WTC11 (cell line): Measurements from ENCODE around the gene USP21.

Experiments
- CTCF ChIP-seq: fragments of 200-600 bp; IDR thresholded peaks from 2 replicates; pipeline ENCODE4 v1.8.0; 2022; ENCODE audit warnings: antibody characterized with exemption
- FOXJ3 ChIP-seq: sonication (generic); formaldehyde crosslinking; IDR thresholded peaks from 2 replicates; pipeline ENCODE4 v1.9.0; 2021; ENCODE audit warnings: missing genetic modification reagents, mild to moderate bottlenecking, borderline replicate concordance
- HMGXB4 ChIP-seq: sonication (generic); formaldehyde crosslinking; IDR thresholded peaks from 2 replicates; pipeline ENCODE4 v1.8.1; 2023; ENCODE audit warnings: mild to moderate bottlenecking, moderate library complexity, missing genetic modification reagents
- KAT7 ChIP-seq: sonication (generic); formaldehyde crosslinking; IDR thresholded peaks from 2 replicates; pipeline ENCODE4 v1.8.1; 2023; ENCODE audit warnings: missing genetic modification reagents, mild to moderate bottlenecking, borderline replicate concordance
- MAX ChIP-seq: sonication (generic); formaldehyde crosslinking; IDR thresholded peaks from 2 replicates; pipeline ENCODE4 v1.8.0; 2022; ENCODE audit warnings: mild to moderate bottlenecking, missing genetic modification reagents
- MXD4 ChIP-seq: fragments of 250-450 bp; sonication (Bioruptor Pico); IDR thresholded peaks from 2 replicates; pipeline ENCODE4 v1.8.0; 2021; ENCODE audit warnings: mild to moderate bottlenecking, moderate library complexity, borderline replicate concordance
- SOX15 ChIP-seq: fragments of 250-450 bp; sonication (Bioruptor Pico); IDR thresholded peaks from 2 replicates; pipeline ENCODE4 v1.9.0; 2021; ENCODE audit warnings: mild to moderate bottlenecking
- TEAD1 ChIP-seq: sonication (generic); formaldehyde crosslinking; IDR thresholded peaks from 2 replicates; pipeline ENCODE4 v1.8.0; 2022; ENCODE audit warnings: mild to moderate bottlenecking, missing genetic modification reagents
- USF1 ChIP-seq: sonication (generic); formaldehyde crosslinking; IDR thresholded peaks from 2 replicates; pipeline ENCODE4 v1.8.0; 2022; ENCODE audit warnings: mild to moderate bottlenecking, missing genetic modification reagents
- ZNF138 ChIP-seq: sonication (generic); formaldehyde crosslinking; conservative IDR thresholded peaks from 2 replicates; pipeline ENCODE4 v1.8.1; 2022; ENCODE audit warnings: mild to moderate bottlenecking, moderate library complexity, missing genetic modification reagents
- ZNF423 ChIP-seq: fragments of 250-450 bp; sonication (Bioruptor Pico); IDR thresholded peaks from 2 replicates; pipeline ENCODE4 v2.1.2; 2022; ENCODE audit warnings: mild to moderate bottlenecking, moderate library complexity

GRCh38 chr1:161132410-161133219 lies 26.7 kb upstream of the USP21 start, which contains the start of gene DEDD:
- no peak for TF ChIP-seq ZNF423 (CRISPR knock-in tag)
- no peak for TF ChIP-seq USF1 (CRISPR knock-in tag)
- no peak for TF ChIP-seq CTCF
- TF ChIP-seq FOXJ3 (CRISPR knock-in tag) = no peak
- TF ChIP-seq KAT7 (CRISPR knock-in tag) = no peak
- TF ChIP-seq MAX (CRISPR knock-in tag) = no peak
- no peak for TF ChIP-seq ZNF138
- no peak for TF ChIP-seq MXD4 (CRISPR knock-in tag)
- no peak for TF ChIP-seq TEAD1
- TF ChIP-seq SOX15 = no peak
- TF ChIP-seq HMGXB4 (CRISPR knock-in tag) = no peak
